ENCODE measurements around the gene RBM7.

The RBM7 gene

DNA sequence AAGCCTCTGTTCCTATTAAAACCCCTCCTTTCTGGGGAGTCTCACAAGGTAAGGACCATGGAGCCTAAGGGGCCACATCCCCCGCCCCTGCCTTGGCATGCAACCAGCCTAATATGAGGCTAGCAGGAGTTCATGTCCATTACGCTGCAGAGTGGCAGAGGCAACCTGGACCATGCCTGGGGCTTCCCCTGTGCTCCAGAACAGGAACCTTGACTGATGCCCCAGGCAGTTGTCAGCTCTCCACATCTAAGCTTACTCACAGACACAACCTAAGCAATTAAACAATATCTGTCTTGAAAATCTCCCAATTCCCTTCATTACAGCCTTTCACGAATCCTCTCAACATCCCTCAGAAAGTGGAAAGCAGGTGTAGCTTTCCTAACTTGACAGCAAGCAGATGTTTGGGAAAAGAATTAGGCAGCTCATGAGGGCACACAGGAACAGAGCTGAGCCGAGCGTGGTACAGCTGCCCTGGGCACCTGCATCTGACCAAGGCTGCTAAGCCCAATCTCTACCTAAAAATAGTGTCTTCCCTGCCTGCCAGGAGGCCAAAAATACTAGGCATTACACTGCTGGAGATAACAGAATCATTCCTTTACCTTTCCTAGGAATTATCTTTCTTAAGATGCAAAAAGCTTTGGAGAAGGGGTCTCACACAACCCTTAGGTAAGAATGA is 20.9 kb upstream of the RBM7 start:
- no peak overlapping the region for H3K4me3 ChIP-seq (ENCODE audit: low read length)
- DNase-seq (ENCODE audit: low read depth) = no peak
- TF ChIP-seq, protein P1, sequence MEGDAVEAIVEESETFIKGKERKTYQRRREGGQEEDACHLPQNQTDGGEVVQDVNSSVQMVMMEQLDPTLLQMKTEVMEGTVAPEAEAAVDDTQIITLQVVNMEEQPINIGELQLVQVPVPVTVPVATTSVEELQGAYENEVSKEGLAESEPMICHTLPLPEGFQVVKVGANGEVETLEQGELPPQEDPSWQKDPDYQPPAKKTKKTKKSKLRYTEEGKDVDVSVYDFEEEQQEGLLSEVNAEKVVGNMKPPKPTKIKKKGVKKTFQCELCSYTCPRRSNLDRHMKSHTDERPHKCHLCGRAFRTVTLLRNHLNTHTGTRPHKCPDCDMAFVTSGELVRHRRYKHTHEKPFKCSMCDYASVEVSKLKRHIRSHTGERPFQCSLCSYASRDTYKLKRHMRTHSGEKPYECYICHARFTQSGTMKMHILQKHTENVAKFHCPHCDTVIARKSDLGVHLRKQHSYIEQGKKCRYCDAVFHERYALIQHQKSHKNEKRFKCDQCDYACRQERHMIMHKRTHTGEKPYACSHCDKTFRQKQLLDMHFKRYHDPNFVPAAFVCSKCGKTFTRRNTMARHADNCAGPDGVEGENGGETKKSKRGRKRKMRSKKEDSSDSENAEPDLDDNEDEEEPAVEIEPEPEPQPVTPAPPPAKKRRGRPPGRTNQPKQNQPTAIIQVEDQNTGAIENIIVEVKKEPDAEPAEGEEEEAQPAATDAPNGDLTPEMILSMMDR (conservative IDR thresholded peaks at IDR 0.05; ENCODE audit: low read depth, low read length) = no peak

DNA sequence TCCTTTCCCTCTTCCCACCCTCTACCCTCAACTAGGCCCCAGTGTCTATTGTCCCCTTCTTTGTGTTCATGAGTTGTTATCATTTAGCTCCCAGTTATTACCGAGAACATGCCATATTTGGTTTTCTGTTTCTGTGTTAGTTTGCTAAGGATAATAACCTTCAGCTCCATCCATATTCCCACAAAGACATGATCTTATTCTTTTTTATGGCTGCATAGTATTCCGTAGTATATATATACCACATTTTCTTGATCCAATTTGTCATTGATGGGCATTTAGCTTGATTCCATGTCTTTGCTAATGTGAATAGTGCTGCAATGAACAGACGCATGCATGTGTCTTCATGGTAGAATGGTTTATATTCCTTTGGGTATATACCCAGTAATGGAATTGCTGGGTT is 18.0 kb upstream of the RBM7 start:
- no peak for DNase-seq (ENCODE audit: low read depth)
- H3K4me3 ChIP-seq (ENCODE audit: low read length) = no peak overlapping the region
- TF ChIP-seq, protein P1 (conservative IDR thresholded peaks at IDR 0.05; ENCODE audit: low read depth, low read length) = no peak

DNA sequence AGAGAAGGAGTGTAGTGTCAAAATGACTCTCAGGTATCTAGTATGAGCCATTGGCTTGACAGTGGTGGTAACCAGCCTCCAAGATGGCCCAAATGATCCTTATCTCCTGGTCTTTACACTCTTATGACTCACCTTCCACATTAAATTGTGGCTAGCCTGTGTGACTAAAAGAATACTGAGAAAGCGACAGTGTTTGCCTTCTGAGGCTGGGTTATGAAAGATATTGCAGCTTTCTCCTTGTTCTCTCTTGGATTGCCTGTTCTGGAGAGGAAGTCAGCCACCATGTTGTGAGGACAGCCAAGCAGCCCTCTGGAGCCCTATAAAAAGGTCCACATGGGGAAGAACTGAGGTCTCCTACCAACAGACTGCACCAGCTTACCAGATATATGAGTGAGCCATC is 16.0 kb upstream of the RBM7 start:
- no peak for DNase-seq (ENCODE audit: low read depth)
- TF ChIP-seq, protein P1 (conservative IDR thresholded peaks at IDR 0.05; ENCODE audit: low read depth, low read length) = no peak
- H3K4me3 ChIP-seq (ENCODE audit: low read length) = no peak overlapping the region

GRCh38 chr11:114386131-114386530 is 14.3 kb upstream of the RBM7 start:
- TF ChIP-seq, protein P1 (conservative IDR thresholded peaks at IDR 0.05; ENCODE audit: low read depth, low read length) = no peak
- no peak overlapping the region for H3K4me3 ChIP-seq (ENCODE audit: low read length)
- no peak for DNase-seq (ENCODE audit: low read depth)

DNA sequence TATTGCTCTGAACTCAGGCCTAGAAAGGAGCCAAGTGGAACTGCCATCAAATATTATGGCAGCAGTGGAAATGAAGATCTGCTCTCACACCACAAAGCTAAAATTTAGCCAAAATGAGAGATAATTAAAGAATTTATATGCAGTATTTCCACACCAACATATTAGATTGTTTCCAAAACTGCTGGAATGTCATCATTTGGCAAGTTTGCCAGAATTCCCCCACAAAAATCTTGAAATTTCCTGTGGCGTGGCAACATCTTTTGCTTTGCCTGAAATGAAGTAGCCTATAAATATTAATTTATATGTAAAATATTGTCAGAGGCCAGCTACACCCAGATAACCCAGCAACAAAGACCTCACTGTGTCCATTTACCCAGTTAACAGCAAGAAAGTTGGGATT is 13.9 kb upstream of the RBM7 start:
- TF ChIP-seq, protein P1 (conservative IDR thresholded peaks at IDR 0.05; ENCODE audit: low read depth, low read length) = no peak
- H3K4me3 ChIP-seq (ENCODE audit: low read length) = no peak overlapping the region
- no peak for DNase-seq (ENCODE audit: low read depth)

DNA sequence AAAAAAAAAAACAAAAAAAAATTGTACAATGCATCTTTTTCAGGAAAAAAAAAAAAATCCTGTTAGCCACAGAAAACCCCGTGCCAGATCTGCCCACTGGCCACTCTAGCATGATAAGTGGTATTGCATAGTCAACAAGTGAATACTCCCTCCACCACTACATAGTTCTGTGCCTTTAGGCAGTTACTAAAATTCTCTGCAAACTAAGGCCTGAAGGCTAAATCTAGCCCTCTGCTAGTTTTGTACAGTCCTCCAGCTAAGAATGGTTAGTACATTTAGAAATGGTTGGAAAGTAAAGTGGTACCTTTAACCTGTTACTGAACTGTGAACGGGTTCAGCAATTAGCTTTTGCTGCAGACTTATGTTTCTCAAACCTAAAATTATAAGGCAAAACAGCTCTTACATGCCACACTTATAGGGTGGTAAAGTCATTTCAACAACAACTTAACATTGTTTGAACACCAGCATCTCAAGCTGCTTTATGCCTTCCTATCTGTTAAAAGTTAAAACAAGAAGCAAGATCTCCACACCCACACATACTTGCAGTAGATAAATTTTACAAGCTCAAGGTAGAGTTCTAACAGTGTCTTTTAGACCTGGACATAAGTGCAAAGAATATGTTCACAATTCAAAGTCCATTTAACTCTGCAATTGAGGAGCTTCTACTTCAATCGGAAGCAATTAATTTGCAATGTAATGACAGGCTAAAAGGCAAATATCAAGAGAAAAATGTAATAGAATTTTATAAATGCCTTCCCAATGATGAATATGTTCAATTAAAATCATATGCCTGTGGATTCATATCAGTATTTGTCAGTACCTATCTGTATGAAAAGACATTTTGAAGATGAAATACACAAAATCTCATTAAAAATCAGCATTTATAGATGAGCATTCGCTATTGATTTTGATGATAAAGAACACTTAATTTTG is 7.5 kb upstream of the RBM7 start:
- H3K4me3 ChIP-seq (ENCODE audit: low read length) = no peak overlapping the region
- no peak for DNase-seq (ENCODE audit: low read depth)
- TF ChIP-seq, protein P1 (conservative IDR thresholded peaks at IDR 0.05; ENCODE audit: low read depth, low read length) = no peak
